Ovary (tissue), 3 donors: ENCODE data around the gene CTNNA3.

Experiments used
- POLR2A ChIP-seq: fragments of 450-650 bp; IDR thresholded peaks from one replicate; pipeline ENCODE4 v1.6.1; 2017; ENCODE audit warnings: antibody characterized with exemption, mild to moderate bottlenecking, moderate library complexity
- TF ChIP-seq, protein P1 (sequence below), 3 donors: fragments of 450-650 bp in 2 of 3; fragments of 200-600 bp in 1 of 3; IDR thresholded peaks; one replicate each; pipeline versions ENCODE4 v1.5.1 to v1.8.0; 2016 to 2022; ENCODE audit warnings: antibody characterized with exemption in 3 of 3, mild to moderate bottlenecking in 1 of 3
- donor health status: DM: no; HTN: no; CAD: no.

DNA sequence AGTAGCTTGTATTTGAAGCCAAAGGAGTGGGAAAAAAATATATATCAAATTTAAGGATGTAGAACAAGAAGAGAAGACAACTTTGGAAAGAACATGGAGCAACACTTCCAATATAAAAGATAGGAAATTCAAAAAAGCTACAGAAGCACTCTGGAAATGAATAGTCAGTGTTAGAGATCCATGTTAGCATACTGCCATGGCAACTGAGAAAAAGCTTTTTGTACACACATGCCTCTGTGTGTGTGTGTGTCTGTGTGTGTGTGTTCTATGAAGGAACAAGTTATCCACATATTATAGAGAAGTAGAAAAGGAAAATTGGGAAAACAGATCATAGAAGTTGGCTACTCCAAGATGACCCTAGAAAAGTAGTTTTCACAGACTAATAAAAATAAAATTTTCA, 673.9 kb downstream of the CTNNA3 start:
- TF ChIP-seq, protein P1, sequence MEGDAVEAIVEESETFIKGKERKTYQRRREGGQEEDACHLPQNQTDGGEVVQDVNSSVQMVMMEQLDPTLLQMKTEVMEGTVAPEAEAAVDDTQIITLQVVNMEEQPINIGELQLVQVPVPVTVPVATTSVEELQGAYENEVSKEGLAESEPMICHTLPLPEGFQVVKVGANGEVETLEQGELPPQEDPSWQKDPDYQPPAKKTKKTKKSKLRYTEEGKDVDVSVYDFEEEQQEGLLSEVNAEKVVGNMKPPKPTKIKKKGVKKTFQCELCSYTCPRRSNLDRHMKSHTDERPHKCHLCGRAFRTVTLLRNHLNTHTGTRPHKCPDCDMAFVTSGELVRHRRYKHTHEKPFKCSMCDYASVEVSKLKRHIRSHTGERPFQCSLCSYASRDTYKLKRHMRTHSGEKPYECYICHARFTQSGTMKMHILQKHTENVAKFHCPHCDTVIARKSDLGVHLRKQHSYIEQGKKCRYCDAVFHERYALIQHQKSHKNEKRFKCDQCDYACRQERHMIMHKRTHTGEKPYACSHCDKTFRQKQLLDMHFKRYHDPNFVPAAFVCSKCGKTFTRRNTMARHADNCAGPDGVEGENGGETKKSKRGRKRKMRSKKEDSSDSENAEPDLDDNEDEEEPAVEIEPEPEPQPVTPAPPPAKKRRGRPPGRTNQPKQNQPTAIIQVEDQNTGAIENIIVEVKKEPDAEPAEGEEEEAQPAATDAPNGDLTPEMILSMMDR (IDR thresholded peaks at IDR 0.05), result no peak
- TF ChIP-seq POLR2A, result no peak
